ENCODE results near the gene BLTP3A. TPM values are rescaled to one million over a fixed set of nuclear protein-coding genes. Genes with fewer than 3 reads are reported as not detected.

BLTP3A gene
- total and polyA plus RNA-seq, 2 donors (not counting 1 experiment from before 2014, with no cell fraction given) = 4.1 to 11.3 TPM

DNA sequence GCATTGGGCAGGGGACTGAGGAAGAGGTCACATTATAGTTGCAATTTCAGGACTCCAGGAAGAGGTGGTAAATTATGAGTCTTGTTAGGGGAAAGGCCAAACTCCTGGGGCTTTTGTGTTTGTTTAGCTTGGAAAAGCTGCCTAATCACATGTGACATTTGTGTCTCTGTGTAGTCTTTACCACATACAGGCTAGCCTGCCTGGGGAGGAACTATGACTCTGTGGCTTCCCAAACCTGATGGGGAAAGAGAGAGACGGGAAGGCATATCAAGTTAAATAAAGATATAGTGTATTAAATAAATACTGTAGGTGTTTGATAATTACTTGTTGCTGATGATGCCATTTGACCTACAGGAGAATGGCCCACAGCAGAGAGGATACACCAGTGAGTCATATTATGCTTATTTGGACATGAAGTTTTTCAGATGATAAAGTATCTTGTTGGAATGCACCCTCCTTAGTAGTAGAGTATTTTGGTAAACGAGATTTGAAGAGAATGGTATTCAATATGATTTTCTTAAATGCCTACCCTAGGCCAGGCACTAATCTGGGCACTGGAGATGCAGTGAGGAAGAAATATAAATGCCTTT lies 4.0 kb downstream of the BLTP3A start:
- H3K4me3 Mint-ChIP-seq = no peak overlapping the region
- peaks cover 52% of the 10 kb centered on the region for H3K79me2 ChIP-seq (ENCODE audit: control insufficient read depth, insufficient read depth, low read length)
- H3K27me3 ChIP-seq (replicated peaks in 1 of 4; ENCODE audit: control extremely low read depth in 1 of 4, control insufficient read depth in 3 of 4, insufficient read depth in 4 of 4, low read length in 3 of 4) = no peaks in the 10 kb centered on the region
- H4K20me1 ChIP-seq (ENCODE audit: control insufficient read depth, insufficient read depth, low read length, poor library complexity, severe bottlenecking) = no peaks in the 10 kb centered on the region
- no peak overlapping the region for H3K4me2 ChIP-seq (replicated peaks; ENCODE audit: low read depth, low read length, poor library complexity, severe bottlenecking)
- no peak overlapping the region for H3K27ac ChIP-seq (ENCODE audit: low read length in 2 of 2)
- no peaks in the 10 kb centered on the region for H3K36me3 ChIP-seq (replicated peaks in 1 of 2; ENCODE audit: control extremely low read depth in 1 of 2, control insufficient read depth in 1 of 2, extremely low read depth in 1 of 2, insufficient read depth in 2 of 2, low read length in 1 of 2)
- ChIA-PET POLR2A (no interaction called here), CTCF (no interaction called here)
- no peak overlapping the region for H3K4me3 ChIP-seq (ENCODE audit: control extremely low read depth in 1 of 5, extremely low read depth in 1 of 5, insufficient read depth in 1 of 5, low read depth in 2 of 5, low read length in 4 of 5)
- H3K27ac Mint-ChIP-seq = no peak overlapping the region
- H3K9me3 Mint-ChIP-seq (ENCODE audit: insufficient read depth) = no peaks in the 10 kb centered on the region
- DNase-seq = no peak
- no peaks in the 10 kb centered on the region for H3K27me3 Mint-ChIP-seq
- H2AFZ ChIP-seq (ENCODE audit: insufficient read depth, low read depth, low read length, poor library complexity, severe bottlenecking) = no peak overlapping the region
- peaks cover 22% of the 10 kb centered on the region for H3K4me1 Mint-ChIP-seq
- intact Hi-C loops (cut with micrococcal nuclease) = no loop called here
- H3K4me1 ChIP-seq (ENCODE audit: control insufficient read depth in 2 of 2, insufficient read depth in 2 of 2, low read length in 2 of 2) = peaks cover 15 to 16% of the 10 kb centered on the region in 2 donors
- no peaks in the 10 kb centered on the region for H3K9me3 ChIP-seq (ENCODE audit: control extremely low read depth in 1 of 3, control insufficient read depth in 2 of 3, insufficient read depth in 1 of 3, low read length in 2 of 3)
- TF ChIP-seq EZH2 (IDR thresholded peaks at IDR 0.05; ENCODE audit: borderline replicate concordance, insufficient read depth, low read depth, low read length, poor library complexity, severe bottlenecking) = no peak
- TF ChIP-seq, protein P1, sequence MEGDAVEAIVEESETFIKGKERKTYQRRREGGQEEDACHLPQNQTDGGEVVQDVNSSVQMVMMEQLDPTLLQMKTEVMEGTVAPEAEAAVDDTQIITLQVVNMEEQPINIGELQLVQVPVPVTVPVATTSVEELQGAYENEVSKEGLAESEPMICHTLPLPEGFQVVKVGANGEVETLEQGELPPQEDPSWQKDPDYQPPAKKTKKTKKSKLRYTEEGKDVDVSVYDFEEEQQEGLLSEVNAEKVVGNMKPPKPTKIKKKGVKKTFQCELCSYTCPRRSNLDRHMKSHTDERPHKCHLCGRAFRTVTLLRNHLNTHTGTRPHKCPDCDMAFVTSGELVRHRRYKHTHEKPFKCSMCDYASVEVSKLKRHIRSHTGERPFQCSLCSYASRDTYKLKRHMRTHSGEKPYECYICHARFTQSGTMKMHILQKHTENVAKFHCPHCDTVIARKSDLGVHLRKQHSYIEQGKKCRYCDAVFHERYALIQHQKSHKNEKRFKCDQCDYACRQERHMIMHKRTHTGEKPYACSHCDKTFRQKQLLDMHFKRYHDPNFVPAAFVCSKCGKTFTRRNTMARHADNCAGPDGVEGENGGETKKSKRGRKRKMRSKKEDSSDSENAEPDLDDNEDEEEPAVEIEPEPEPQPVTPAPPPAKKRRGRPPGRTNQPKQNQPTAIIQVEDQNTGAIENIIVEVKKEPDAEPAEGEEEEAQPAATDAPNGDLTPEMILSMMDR (IDR thresholded peaks at IDR 0.05) = no peak
- H3K9ac ChIP-seq (ENCODE audit: low read length) = no peak overlapping the region
- WGBS (ENCODE audit: insufficient coverage) = 100% methylated on average over 1 of the region's 2 CpGs
- no peak for ATAC-seq (ENCODE audit: low read depth)

DNA sequence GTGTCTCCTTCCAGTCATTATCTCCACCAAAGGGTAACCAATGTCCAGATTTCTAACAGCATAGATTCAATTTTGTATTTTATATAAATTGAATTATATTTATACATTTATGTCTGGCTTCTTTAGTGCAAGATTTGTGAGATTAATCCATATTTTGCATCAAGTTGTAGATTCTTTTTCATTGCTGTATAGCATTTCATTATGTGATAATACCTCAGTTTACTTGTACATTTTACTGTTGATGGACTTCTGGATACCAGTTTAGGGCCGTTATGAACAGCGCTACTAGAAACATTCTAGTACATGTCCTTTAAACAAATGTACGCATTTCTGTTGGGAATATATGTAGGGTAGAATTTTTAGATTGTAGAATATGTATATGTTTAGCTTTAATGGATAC lies 6.2 kb downstream of the BLTP3A start:
- no peak overlapping the region for H3K4me3 Mint-ChIP-seq
- Histone ChIP-seq H3K4me3 (ENCODE audit: control extremely low read depth in 1 of 5, extremely low read depth in 1 of 5, insufficient read depth in 1 of 5, low read depth in 2 of 5, low read length in 4 of 5) (no peak overlapping the region), H3K79me2 (ENCODE audit: control insufficient read depth, insufficient read depth, low read length) (peaks cover 57% of the 10 kb centered on the region), H3K4me2 (replicated peaks; ENCODE audit: low read depth, low read length, poor library complexity, severe bottlenecking) (no peak overlapping the region), H4K20me1 (ENCODE audit: control insufficient read depth, insufficient read depth, low read length, poor library complexity, severe bottlenecking) (no peaks in the 10 kb centered on the region), H3K27ac (ENCODE audit: low read length in 2 of 2) (no peak overlapping the region), H3K9ac (ENCODE audit: low read length) (no peak overlapping the region), H3K36me3 (replicated peaks in 1 of 2; ENCODE audit: control extremely low read depth in 1 of 2, control insufficient read depth in 1 of 2, extremely low read depth in 1 of 2, insufficient read depth in 2 of 2, low read length in 1 of 2) (no peaks in the 10 kb centered on the region), H3K27me3 (replicated peaks in 1 of 4; ENCODE audit: control extremely low read depth in 1 of 4, control insufficient read depth in 3 of 4, insufficient read depth in 4 of 4, low read length in 3 of 4) (no peaks in the 10 kb centered on the region), H3K4me1 (ENCODE audit: control insufficient read depth in 2 of 2, insufficient read depth in 2 of 2, low read length in 2 of 2) (peaks cover 4 to 6% of the 10 kb centered on the region in 2 donors), H2AFZ (ENCODE audit: insufficient read depth, low read depth, low read length, poor library complexity, severe bottlenecking) (no peak overlapping the region), H3K9me3 (ENCODE audit: control extremely low read depth in 1 of 3, control insufficient read depth in 2 of 3, insufficient read depth in 1 of 3, low read length in 2 of 3) (no peaks in the 10 kb centered on the region)
- no peaks in the 10 kb centered on the region for H3K27me3 Mint-ChIP-seq
- H3K27ac Mint-ChIP-seq = no peak overlapping the region
- no CpG with 5 or more reads among the region's 3 CpGs for WGBS (ENCODE audit: insufficient coverage)
- no peaks in the 10 kb centered on the region for H3K9me3 Mint-ChIP-seq (ENCODE audit: insufficient read depth)
- no peak for TF ChIP-seq EZH2 (IDR thresholded peaks at IDR 0.05; ENCODE audit: borderline replicate concordance, insufficient read depth, low read depth, low read length, poor library complexity, severe bottlenecking)
- TF ChIP-seq, protein P1 (IDR thresholded peaks at IDR 0.05) = no peak
- CTCF ChIA-PET = interaction anchor here (0.7 kb wide), 1 partner anchor 743 kb away, joined by 4 read pairs; no protein-coding TSS in a partner anchor
- intact Hi-C loops (cut with micrococcal nuclease) = no loop called here
- DNase-seq (no peak), ATAC-seq (ENCODE audit: low read depth) (no peak)
- H3K4me1 Mint-ChIP-seq = peaks cover 9% of the 10 kb centered on the region
- POLR2A ChIA-PET = no interaction called here
